ENCODE data around the gene LGALS9. TPM values are rescaled to one million over a fixed set of nuclear protein-coding genes. Genes with fewer than 3 reads are reported as not detected.

The LGALS9 gene
- polyA plus RNA-seq, 3 donors: 149 to 581 (median 149) TPM

DNA sequence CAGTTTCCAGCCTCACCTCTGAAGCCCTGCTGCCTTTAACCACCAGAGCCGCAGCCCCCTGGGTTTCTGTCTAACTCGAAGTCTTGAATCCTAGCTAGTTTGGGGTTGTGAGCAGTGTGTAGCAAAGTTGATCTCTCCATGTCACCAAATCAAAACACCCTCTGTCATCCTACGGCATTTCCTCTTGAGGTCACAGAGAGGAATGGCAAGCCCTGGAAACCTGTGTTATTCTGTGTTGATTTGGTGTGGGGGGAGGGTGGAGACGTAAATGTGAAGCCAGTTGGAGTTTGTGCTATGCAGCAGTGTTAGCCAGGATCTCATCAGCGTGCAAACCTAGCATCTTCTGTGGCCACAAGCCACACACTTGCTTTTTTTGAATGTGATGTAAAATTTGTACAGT lies 5.1 kb upstream of the LGALS9 start:
- no peak overlapping the region for H3K4me3 ChIP-seq (replicated peaks in 1 of 3; ENCODE audit: low read depth in 2 of 3, low read length in 3 of 3)
- Mint-ChIP-seq H3K4me1 (peaks cover 5% of the 10 kb centered on the region), H3K4me3 (no peak overlapping the region), H3K36me3 (peaks cover 63 to 76% of the 10 kb centered on the region in 2 donors), H3K27ac (peak overlapping the region in 1 of 7 donors; percentile 37), H3K9me3 (no peaks in the 10 kb centered on the region), H3K27me3 (ENCODE audit: low read depth in 3 of 3) (no peaks in the 10 kb centered on the region)
- H3K36me3 ChIP-seq (replicated peaks in 1 of 2; ENCODE audit: control insufficient read depth in 1 of 2, insufficient read depth in 2 of 2, low read length in 2 of 2): peaks cover 51 to 68% of the 10 kb centered on the region in 2 donors
- H3K27me3 ChIP-seq (ENCODE audit: control insufficient read depth in 2 of 2, insufficient read depth in 2 of 2, low read length in 2 of 2): no peaks in the 10 kb centered on the region
- no peaks in the 10 kb centered on the region for H3K9me3 ChIP-seq (replicated peaks in 1 of 2; ENCODE audit: control insufficient read depth in 1 of 2, insufficient read depth in 1 of 2, low read length in 2 of 2)
- no peak for DNase-seq
- intact Hi-C loops (cut with micrococcal nuclease): no loop called here
- TF ChIP-seq, protein P1, sequence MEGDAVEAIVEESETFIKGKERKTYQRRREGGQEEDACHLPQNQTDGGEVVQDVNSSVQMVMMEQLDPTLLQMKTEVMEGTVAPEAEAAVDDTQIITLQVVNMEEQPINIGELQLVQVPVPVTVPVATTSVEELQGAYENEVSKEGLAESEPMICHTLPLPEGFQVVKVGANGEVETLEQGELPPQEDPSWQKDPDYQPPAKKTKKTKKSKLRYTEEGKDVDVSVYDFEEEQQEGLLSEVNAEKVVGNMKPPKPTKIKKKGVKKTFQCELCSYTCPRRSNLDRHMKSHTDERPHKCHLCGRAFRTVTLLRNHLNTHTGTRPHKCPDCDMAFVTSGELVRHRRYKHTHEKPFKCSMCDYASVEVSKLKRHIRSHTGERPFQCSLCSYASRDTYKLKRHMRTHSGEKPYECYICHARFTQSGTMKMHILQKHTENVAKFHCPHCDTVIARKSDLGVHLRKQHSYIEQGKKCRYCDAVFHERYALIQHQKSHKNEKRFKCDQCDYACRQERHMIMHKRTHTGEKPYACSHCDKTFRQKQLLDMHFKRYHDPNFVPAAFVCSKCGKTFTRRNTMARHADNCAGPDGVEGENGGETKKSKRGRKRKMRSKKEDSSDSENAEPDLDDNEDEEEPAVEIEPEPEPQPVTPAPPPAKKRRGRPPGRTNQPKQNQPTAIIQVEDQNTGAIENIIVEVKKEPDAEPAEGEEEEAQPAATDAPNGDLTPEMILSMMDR (IDR thresholded peaks at IDR 0.05): no peak
- no peak overlapping the region for H3K9ac ChIP-seq (ENCODE audit: insufficient read depth, low read length, poor library complexity, severe bottlenecking)
- no peaks in the 10 kb centered on the region for H3K79me2 ChIP-seq (ENCODE audit: insufficient read depth, low read length)
- peaks cover 5% of the 10 kb centered on the region for H4K20me1 ChIP-seq (ENCODE audit: insufficient read depth, low read length)
- no peak overlapping the region for H3K4me2 ChIP-seq (replicated peaks; ENCODE audit: extremely low read depth, low read length, poor library complexity, severe bottlenecking)
- no peak overlapping the region for H2AFZ ChIP-seq (ENCODE audit: insufficient read depth, low read depth, low read length, poor library complexity, severe bottlenecking)
- peaks cover 4 to 8% of the 10 kb centered on the region in 2 donors for H3K4me1 ChIP-seq (ENCODE audit: control insufficient read depth in 1 of 2, insufficient read depth in 2 of 2, low read length in 2 of 2)
- H3K27ac ChIP-seq (ENCODE audit: low read depth in 1 of 2, low read length in 2 of 2): no peak overlapping the region
- 50% methylated on average over 1 of the region's 5 CpGs for WGBS (ENCODE audit: insufficient coverage)

GRCh38 chr17:27627514-27627913 lies 3.5 kb upstream of the LGALS9 start:
- H3K9me3 ChIP-seq (replicated peaks in 1 of 2; ENCODE audit: control insufficient read depth in 1 of 2, insufficient read depth in 1 of 2, low read length in 2 of 2): no peaks in the 10 kb centered on the region
- peaks cover 14% of the 10 kb centered on the region for H4K20me1 ChIP-seq (ENCODE audit: insufficient read depth, low read length)
- peaks cover 20% of the 10 kb centered on the region for H3K4me1 Mint-ChIP-seq
- no peak for DNase-seq
- peaks cover 36 to 51% of the 10 kb centered on the region in 2 donors for H3K36me3 ChIP-seq (replicated peaks in 1 of 2; ENCODE audit: control insufficient read depth in 1 of 2, insufficient read depth in 2 of 2, low read length in 2 of 2)
- TF ChIP-seq, protein P1 (IDR thresholded peaks at IDR 0.05): no peak
- WGBS (ENCODE audit: insufficient coverage): 91% methylated on average over 7 of the region's 10 CpGs
- no peaks in the 10 kb centered on the region for H3K9me3 Mint-ChIP-seq
- H3K27me3 Mint-ChIP-seq (ENCODE audit: low read depth in 3 of 3): peaks cover 0 to 2% (median 0%) of the 10 kb centered on the region in 3 donors
- H3K4me1 ChIP-seq (ENCODE audit: control insufficient read depth in 1 of 2, insufficient read depth in 2 of 2, low read length in 2 of 2): peaks cover 11 to 15% of the 10 kb centered on the region in 2 donors
- H3K4me2 ChIP-seq (replicated peaks; ENCODE audit: extremely low read depth, low read length, poor library complexity, severe bottlenecking): no peak overlapping the region
- H3K36me3 Mint-ChIP-seq: peaks cover 48 to 60% of the 10 kb centered on the region in 2 donors
- peaks cover 15% of the 10 kb centered on the region for H3K79me2 ChIP-seq (ENCODE audit: insufficient read depth, low read length)
- no peak overlapping the region for H3K27ac ChIP-seq (ENCODE audit: low read depth in 1 of 2, low read length in 2 of 2)
- H3K9ac ChIP-seq (ENCODE audit: insufficient read depth, low read length, poor library complexity, severe bottlenecking): no peak overlapping the region
- intact Hi-C loops (cut with micrococcal nuclease): no loop called here
- no peak overlapping the region for H2AFZ ChIP-seq (ENCODE audit: insufficient read depth, low read depth, low read length, poor library complexity, severe bottlenecking)
- H3K27me3 ChIP-seq (ENCODE audit: control insufficient read depth in 2 of 2, insufficient read depth in 2 of 2, low read length in 2 of 2): no peaks in the 10 kb centered on the region
- H3K4me3 Mint-ChIP-seq: no peak overlapping the region
- H3K27ac Mint-ChIP-seq: peak overlapping the region in 2 of 7 donors; percentile 23 to 25
- no peak overlapping the region for H3K4me3 ChIP-seq (replicated peaks in 1 of 3; ENCODE audit: low read depth in 2 of 3, low read length in 3 of 3)

Measured in CD14-positive monocyte (primary cell).